OCI-LY7 (cell line): ENCODE measurements around the gene DGKD. TPM values are rescaled to one million over a fixed set of nuclear protein-coding genes. Genes with fewer than 3 reads are reported as not detected.

Source experiments
- BruUV-seq: library from RNA; stranded (reverse); fragments of 400-500 nt; replicated peaks from 2 replicates; lab custom pipeline; 2021; lab: Mats Ljungman, UMichigan
- CTCF ChIA-PET: fragments of 300-600 bp; sonication (Branson Sonifier 250); formaldehyde crosslinking; loops from one replicate; lab custom pipeline; 2022; ENCODE audit warnings: antibody characterized with exemption; ENCODE audit not compliant: unreplicated experiment; lab: Charles Lee
- POLR2A ChIA-PET: fragments of 300-600 bp; sonication (Branson Sonifier 250); formaldehyde crosslinking; loops from one replicate; lab custom pipeline; 2022; ENCODE audit warnings: antibody characterized with exemption; lab: Charles Lee
- DNase-seq: peaks from one replicate; pipeline ENCODE4 v3.0.0-alpha.2; 2015; ENCODE audit warnings: low spot score
- H2AFZ ChIP-seq: fragments of 200-600 bp; sonication (generic), shearing (Covaris generic); 2 replicates; pipeline ENCODE4 v1.6.1; 2014; ENCODE audit warnings: mild to moderate bottlenecking, antibody characterized with exemption, low read length, moderate library complexity
- H3K27ac ChIP-seq: fragments of 200-600 bp; sonication (generic); 2 replicates; pipeline ENCODE4 v1.5.1; 2014; ENCODE audit warnings: mixed run types, low read depth, mild to moderate bottlenecking, moderate library complexity, low read length, inconsistent platforms; ENCODE audit not compliant: poor library complexity, severe bottlenecking
- H3K36me3 ChIP-seq: fragments of 200-600 bp; sonication (generic); 2 replicates; pipeline ENCODE4 v1.6.1; 2014; ENCODE audit warnings: mild to moderate bottlenecking, antibody characterized with exemption, low read length, moderate library complexity, mixed read lengths; ENCODE audit not compliant: insufficient read depth
- H3K4me1 ChIP-seq: fragments of 200-600 bp; sonication (generic); 2 replicates; pipeline ENCODE4 v1.5.1; 2014; ENCODE audit warnings: mild to moderate bottlenecking, low read length; ENCODE audit not compliant: insufficient read depth, poor library complexity, severe bottlenecking
- H3K4me2 ChIP-seq: fragments of 200-600 bp; sonication (generic); 2 replicates; pipeline ENCODE4 v1.6.1; 2014; ENCODE audit warnings: mild to moderate bottlenecking, low read length
- H3K4me3 ChIP-seq: fragments of 200-600 bp; sonication (generic); 2 replicates; pipeline ENCODE4 v1.5.1; 2014; ENCODE audit warnings: mild to moderate bottlenecking, low read depth, low read length; ENCODE audit not compliant: poor library complexity, severe bottlenecking
- H3K79me2 ChIP-seq: fragments of 200-600 bp; sonication (generic); 2 replicates; pipeline ENCODE4 v1.6.1; 2016; ENCODE audit warnings: low read depth, mild to moderate bottlenecking, low read length, moderate library complexity, mixed read lengths; ENCODE audit not compliant: insufficient read depth
- H3K9me2 ChIP-seq: fragments of 200-600 bp; sonication (generic); 2 replicates; pipeline ENCODE4 v1.6.1; 2016; ENCODE audit warnings: mild to moderate bottlenecking, low read length, mixed read lengths; ENCODE audit not compliant: insufficient read depth
- H3K9me3 ChIP-seq: fragments of 200-600 bp; sonication (generic); 2 replicates; pipeline ENCODE4 v1.6.1; 2014; ENCODE audit warnings: mild to moderate bottlenecking, mixed run types, low read length, mixed read lengths
- H4K20me1 ChIP-seq: fragments of 200-600 bp; sonication (generic); 2 replicates; pipeline ENCODE4 v1.6.1; 2014; ENCODE audit warnings: mild to moderate bottlenecking, antibody characterized with exemption, low read length, moderate library complexity, mixed read lengths; ENCODE audit not compliant: insufficient read depth
- EZH2phosphoT487 ChIP-seq: fragments of 200-600 bp; sonication (generic); IDR thresholded peaks from 2 replicates; pipeline ENCODE4 v1.6.1; 2018; ENCODE audit warnings: low read depth, borderline replicate concordance, mild to moderate bottlenecking, mixed run types, antibody characterized with exemption, low read length, moderate library complexity, mixed read lengths
- intact Hi-C: fragments of 100-400 bp; cut with micrococcal nuclease; formaldehyde crosslinking; loops from one replicate; pipeline ENCODE4 v1.10.0; 2022; ENCODE audit not compliant: unreplicated experiment
- total RNA-seq, 2 experiments: library from RNA; depleted of rRNA in 1 of 2; stranded (reverse); fragments of >200 nt in 1 of 2; shearing (Covaris generic) in 1 of 2; gene quantifications; 2 replicates each; pipeline ENCODE4 v1.2.3, GENCODE V29; 2014 to 2022
- TF ChIP-seq, protein P1 (sequence below): fragments of 200-600 bp; sonication (generic); conservative IDR thresholded peaks from 2 replicates; pipeline ENCODE4 v1.5.1; 2014; ENCODE audit warnings: mild to moderate bottlenecking, antibody characterized with exemption, low read length, moderate library complexity, mixed read lengths

DGKD gene
- total RNA-seq, 2 experiments from 2014 or later, result 62.9 to 271 TPM

DNA sequence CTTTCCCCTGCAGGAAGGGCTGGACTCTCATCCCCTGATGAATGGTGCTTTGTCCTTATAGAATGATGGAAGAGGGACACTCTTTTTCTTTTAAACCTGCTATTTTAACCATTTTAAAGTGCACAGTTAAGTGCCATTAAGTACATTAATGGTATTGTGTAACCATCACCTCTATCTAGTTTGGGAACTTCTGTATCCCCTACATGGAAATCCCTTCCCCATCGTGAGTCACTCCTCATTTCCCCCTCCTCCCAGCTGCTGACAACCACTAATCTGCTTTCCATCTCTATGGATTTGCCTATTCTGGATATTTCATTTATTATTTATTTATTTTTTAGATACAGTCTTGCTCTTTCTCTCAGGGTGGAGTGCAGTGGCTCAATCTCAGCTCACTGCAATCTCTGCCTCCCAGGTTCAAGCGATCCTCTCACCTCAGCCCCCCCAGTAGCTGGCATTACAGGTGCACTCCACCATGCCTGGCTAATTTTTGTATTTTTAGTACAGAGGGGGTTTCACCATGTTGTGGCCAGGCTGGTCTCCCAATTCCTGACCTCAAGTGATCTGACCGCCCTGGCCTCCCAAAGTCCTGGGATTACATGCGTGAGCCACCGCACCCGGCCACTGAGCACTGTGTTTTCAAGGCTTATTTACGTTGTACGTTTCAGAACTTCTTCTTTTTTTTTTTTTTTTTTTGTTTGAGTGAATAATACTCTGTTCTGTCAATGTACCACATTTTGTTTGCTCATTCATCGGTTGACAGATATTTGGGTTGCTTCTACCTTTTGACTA lies 15.8 kb downstream of the DGKD start:
- intact Hi-C loops, result no loop called here
- peaks cover 72% of the 10 kb centered on the region for H3K36me3 ChIP-seq
- H3K4me1 ChIP-seq, result peaks cover 95% of the 10 kb centered on the region
- ChIA-PET POLR2A (interaction anchor here (1.1 to 1.7 kb wide), 2 partner anchors 10 to 12 kb away, joined by 3 to 4 read pairs; no protein-coding TSS in a partner anchor), CTCF (no interaction called here)
- BruUV-seq, result no TSS peak
- no peak overlapping the region for H2AFZ ChIP-seq
- no peak for DNase-seq
- H3K79me2 ChIP-seq, result peaks cover 85% of the 10 kb centered on the region
- H3K4me3 ChIP-seq, result no peak overlapping the region
- H3K4me2 ChIP-seq, result peak overlapping the region; percentile 19; the same call in 1 of the 2 replicates
- H3K27ac ChIP-seq, result peak overlapping the region; percentile 4
- H3K9me3 ChIP-seq, result peaks cover 7% of the 10 kb centered on the region; the same call in 1 of the 2 replicates
- no peaks in the 10 kb centered on the region for H4K20me1 ChIP-seq
- TF ChIP-seq, protein P1, sequence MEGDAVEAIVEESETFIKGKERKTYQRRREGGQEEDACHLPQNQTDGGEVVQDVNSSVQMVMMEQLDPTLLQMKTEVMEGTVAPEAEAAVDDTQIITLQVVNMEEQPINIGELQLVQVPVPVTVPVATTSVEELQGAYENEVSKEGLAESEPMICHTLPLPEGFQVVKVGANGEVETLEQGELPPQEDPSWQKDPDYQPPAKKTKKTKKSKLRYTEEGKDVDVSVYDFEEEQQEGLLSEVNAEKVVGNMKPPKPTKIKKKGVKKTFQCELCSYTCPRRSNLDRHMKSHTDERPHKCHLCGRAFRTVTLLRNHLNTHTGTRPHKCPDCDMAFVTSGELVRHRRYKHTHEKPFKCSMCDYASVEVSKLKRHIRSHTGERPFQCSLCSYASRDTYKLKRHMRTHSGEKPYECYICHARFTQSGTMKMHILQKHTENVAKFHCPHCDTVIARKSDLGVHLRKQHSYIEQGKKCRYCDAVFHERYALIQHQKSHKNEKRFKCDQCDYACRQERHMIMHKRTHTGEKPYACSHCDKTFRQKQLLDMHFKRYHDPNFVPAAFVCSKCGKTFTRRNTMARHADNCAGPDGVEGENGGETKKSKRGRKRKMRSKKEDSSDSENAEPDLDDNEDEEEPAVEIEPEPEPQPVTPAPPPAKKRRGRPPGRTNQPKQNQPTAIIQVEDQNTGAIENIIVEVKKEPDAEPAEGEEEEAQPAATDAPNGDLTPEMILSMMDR, result no peak
- TF ChIP-seq EZH2phosphoT487, result no peak
- H3K9me2 ChIP-seq, result no peaks in the 10 kb centered on the region

DNA sequence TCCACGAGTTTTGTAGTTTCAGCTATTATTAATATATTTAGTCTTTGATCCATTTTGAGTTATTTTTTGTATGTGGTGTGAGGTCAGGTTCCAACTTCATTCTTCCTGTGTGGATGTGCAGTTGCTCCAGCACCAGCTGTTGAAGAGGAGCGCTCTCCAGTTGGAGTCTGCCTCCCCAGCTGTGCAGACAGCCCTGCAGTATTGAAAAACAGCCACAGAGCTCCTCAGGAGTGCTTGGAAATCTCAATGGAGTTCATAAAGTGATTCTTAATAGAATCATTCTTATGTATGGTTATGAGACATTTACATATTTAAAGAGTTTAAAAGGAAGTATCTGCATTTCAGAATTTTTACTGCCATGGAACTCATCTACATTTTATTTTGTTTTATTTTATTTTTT lies 17.3 kb downstream of the DGKD start:
- Histone ChIP-seq H3K79me2 (peaks cover 76% of the 10 kb centered on the region), H3K4me2 (no peak overlapping the region), H3K9me2 (no peaks in the 10 kb centered on the region), H4K20me1 (no peaks in the 10 kb centered on the region), H2AFZ (no peak overlapping the region), H3K4me3 (no peak overlapping the region), H3K4me1 (peaks cover 95% of the 10 kb centered on the region), H3K36me3 (peaks cover 58% of the 10 kb centered on the region), H3K27ac (no peak overlapping the region), H3K9me3 (no peaks in the 10 kb centered on the region)
- POLR2A ChIA-PET, result interaction anchor here (0.7 to 1.7 kb wide), 5 partner anchors 8 to 169 kb away, joined by 3 to 5 read pairs (median 4); no protein-coding TSS in a partner anchor
- intact Hi-C loops, result no loop called here
- CTCF ChIA-PET, result no interaction called here
- BruUV-seq, result no TSS peak
- DNase-seq, result no peak
- no peak for TF ChIP-seq EZH2phosphoT487
- TF ChIP-seq, protein P1, result no peak
